GM18951 (cell line): ENCODE results near the gene MYO10.
"Not testable (repeated sequence)": the region's sequence is repeated elsewhere in the genome, so short reads cannot be mapped to it uniquely, and the experiment has no call there.

Experiments used
- POLR2A ChIP-seq: IDR thresholded peaks from 4 replicates; pipeline ENCODE4 v1.6.1; 2011; ENCODE audit warnings: mild to moderate bottlenecking; ENCODE audit not compliant: insufficient read length, insufficient read depth; ENCODE audit errors: extremely low read depth
- in situ Hi-C: fragments of 300-500 bp; cut with MboI; formaldehyde crosslinking; loops from one replicate; pipeline ENCODE4 v1.12.0; 2022; ENCODE audit warnings: low sequenced_read_pairs, mixed read lengths, inconsistent platforms; ENCODE audit not compliant: unreplicated experiment

The MYO10 gene

GRCh38 chr5:16852251-16853005, 83.7 kb downstream of the MYO10 start:
- TF ChIP-seq POLR2A: no peak
- in situ Hi-C loops: no loop called here

GRCh38 chr5:16849775-16850174, 86.3 kb downstream of the MYO10 start:
- no peak for TF ChIP-seq POLR2A
- in situ Hi-C loops: no loop called here

- no peak for TF ChIP-seq POLR2A
- in situ Hi-C loops: no loop called here
These were observed 86.9 kb downstream of the MYO10 start for GRCh38 chr5:16849181-16849580.

GRCh38 chr5:16844952-16845351, 91.1 kb downstream of the MYO10 start:
- in situ Hi-C loops: no loop called here
- no peak for TF ChIP-seq POLR2A

GRCh38 chr5:16842896-16843295, 93.2 kb downstream of the MYO10 start:
- in situ Hi-C loops: no loop called here
- no peak for TF ChIP-seq POLR2A

- TF ChIP-seq POLR2A: no peak
- in situ Hi-C loops: no loop called here
These were observed 94.7 kb downstream of the MYO10 start for GRCh38 chr5:16841416-16841815.

GRCh38 chr5:16837305-16837704, 98.8 kb downstream of the MYO10 start:
- in situ Hi-C loops: no loop called here
- TF ChIP-seq POLR2A: no peak

- no peak for TF ChIP-seq POLR2A
- in situ Hi-C loops: no loop called here
These were observed 102.1 kb downstream of the MYO10 start for GRCh38 chr5:16834029-16834428.

- in situ Hi-C loops: not testable (repeated sequence)
These were observed 104.8 kb downstream of the MYO10 start for GRCh38 chr5:16831326-16831725.

- in situ Hi-C loops: no loop called here
These were observed 108.3 kb downstream of the MYO10 start for GRCh38 chr5:16827755-16828154.

GRCh38 chr5:16826379-16827125, 109.5 kb downstream of the MYO10 start:
- in situ Hi-C loops: no loop called here
- no peak for TF ChIP-seq POLR2A

More at GRCh38 chr5:16827755-16828154, 108.3 kb downstream of the MYO10 start:
- no peak for TF ChIP-seq POLR2A

- in situ Hi-C loops: no loop called here
- TF ChIP-seq POLR2A: no peak
These were observed 116.4 kb downstream of the MYO10 start for GRCh38 chr5:16819522-16820167.

- in situ Hi-C loops: no loop called here
- no peak for TF ChIP-seq POLR2A
These were observed 120.7 kb downstream of the MYO10 start for GRCh38 chr5:16815432-16815831.

GRCh38 chr5:16812911-16813310, 123.2 kb downstream of the MYO10 start:
- in situ Hi-C loops: no loop called here
- TF ChIP-seq POLR2A: no peak

GRCh38 chr5:16812448-16812847, 123.6 kb downstream of the MYO10 start:
- in situ Hi-C loops: no loop called here
- no peak for TF ChIP-seq POLR2A
